Smooth muscle cell (in vitro differentiated cells): ENCODE data around the gene SNX21. TPM values are rescaled to one million over a fixed set of nuclear protein-coding genes. Genes with fewer than 3 reads are reported as not detected.

Source experiments
- DNase-seq: peaks from one replicate; lab custom pipeline; 2025; ENCODE audit not compliant: unreplicated experiment; lab: John Stamatoyannopoulos, UW
- H2AFZ ChIP-seq: fragments of 200-600 bp; sonication (generic); 2 replicates; pipeline ENCODE4 v1.6.0; 2016; ENCODE audit warnings: antibody characterized with exemption, low read depth, mild to moderate bottlenecking
- H3F3A ChIP-seq: fragments of 200-600 bp; sonication (generic); 2 replicates; pipeline ENCODE4 v1.6.0; 2017; ENCODE audit warnings: antibody characterized with exemption, low read depth
- H3K27ac ChIP-seq: fragments of 200-600 bp; sonication (generic); 2 replicates; pipeline ENCODE4 v1.5.1; 2016; ENCODE audit warnings: low read depth, mild to moderate bottlenecking
- H3K27me3 ChIP-seq: fragments of 200-600 bp; sonication (generic); 2 replicates; pipeline ENCODE4 v1.6.1; 2016; ENCODE audit warnings: low read depth, mild to moderate bottlenecking
- H3K36me3 ChIP-seq: fragments of 200-600 bp; sonication (generic); 2 replicates; pipeline ENCODE4 v1.5.1; 2016; ENCODE audit warnings: low read depth
- H3K4me1 ChIP-seq: fragments of 200-600 bp; sonication (generic); 2 replicates; pipeline ENCODE4 v1.5.1; 2016; ENCODE audit warnings: low read depth
- H3K4me2 ChIP-seq: fragments of 200-600 bp; sonication (generic); 2 replicates; pipeline ENCODE4 v1.6.0; 2016; ENCODE audit warnings: mild to moderate bottlenecking
- H3K4me3 ChIP-seq: fragments of 200-600 bp; sonication (generic); 2 replicates; pipeline ENCODE4 v1.5.1; 2016; ENCODE audit warnings: mild to moderate bottlenecking
- H3K79me2 ChIP-seq: fragments of 200-600 bp; sonication (generic); 2 replicates; pipeline ENCODE4 v1.6.0; 2016; ENCODE audit warnings: low read depth, mild to moderate bottlenecking
- H3K9ac ChIP-seq: fragments of 200-600 bp; sonication (generic); 2 replicates; pipeline ENCODE4 v1.6.0; 2016; ENCODE audit warnings: low read depth
- H3K9me3 ChIP-seq: fragments of 200-600 bp; sonication (generic); replicated peaks from 2 replicates; pipeline ENCODE4 v1.5.1; 2016; ENCODE audit warnings: low read depth
- H4K20me1 ChIP-seq: fragments of 200-600 bp; sonication (generic); 2 replicates; pipeline ENCODE4 v1.6.0; 2016; ENCODE audit warnings: low read depth
- CTCF ChIP-seq: fragments of 200-600 bp; sonication (generic); IDR thresholded peaks from 2 replicates; pipeline ENCODE4 v1.5.1; 2017; ENCODE audit warnings: borderline replicate concordance, mild to moderate bottlenecking, antibody characterized with exemption; ENCODE audit not compliant: insufficient read depth, poor library complexity, severe bottlenecking
- WGBS: methylation state at CpG from one replicate; pipeline ENCODE4 v1.1.7; 2016; ENCODE audit warnings: low lambda C conversion rate; 5-methylcytosine and 5-hydroxymethylcytosine counted together
- polyA plus RNA-seq: library from polyadenylated mRNA; unstranded; fragments of >200 nt; fragmentation: Nextera tagmentation; extraction: Ambion mirVana; gene quantifications from 2 replicates; pipeline ENCODE4 v1.2.1, GENCODE V29; 2016
- total RNA-seq: library from RNA; depleted of rRNA; stranded (reverse); fragments of >200 nt; gene quantifications from 2 replicates; pipeline ENCODE4 v1.2.3, GENCODE V29; 2014

Gene SNX21
- total and polyA plus RNA-seq, 2 experiments from 2014 or later = 14.4 to 14.7 TPM

- no peak overlapping the region for H3K9ac ChIP-seq
- no peak overlapping the region for H3K27ac ChIP-seq
- 97% methylated on average over 7 of the region's 7 CpGs for WGBS
- H3K4me1 ChIP-seq = peaks cover 9% of the 10 kb centered on the region
- no peak overlapping the region for H3K4me2 ChIP-seq
- H2AFZ ChIP-seq = no peak overlapping the region
- TF ChIP-seq CTCF = no peak
- no peaks in the 10 kb centered on the region for H3K9me3 ChIP-seq
- H4K20me1 ChIP-seq = no peaks in the 10 kb centered on the region
- no peaks in the 10 kb centered on the region for H3K36me3 ChIP-seq
- H3F3A ChIP-seq = no peaks in the 10 kb centered on the region
- H3K27me3 ChIP-seq = no peaks in the 10 kb centered on the region
- H3K79me2 ChIP-seq = peaks cover 13% of the 10 kb centered on the region
- DNase-seq = no peak
- no peak overlapping the region for H3K4me3 ChIP-seq
Measured at GRCh38 chr20:45861221-45862075, 27.8 kb downstream of the SNX21 start.

- Histone ChIP-seq H2AFZ (no peak overlapping the region), H3K27ac (no peak overlapping the region), H3K36me3 (no peaks in the 10 kb centered on the region), H3K27me3 (no peaks in the 10 kb centered on the region), H3K79me2 (peaks cover 2% of the 10 kb centered on the region), H3K9ac (no peak overlapping the region), H3F3A (no peaks in the 10 kb centered on the region), H3K4me2 (no peak overlapping the region), H4K20me1 (no peaks in the 10 kb centered on the region), H3K4me1 (no peaks in the 10 kb centered on the region), H3K4me3 (no peak overlapping the region), H3K9me3 (no peaks in the 10 kb centered on the region)
- WGBS = 94% methylated on average over 7 of the region's 7 CpGs
- no peak for DNase-seq
- TF ChIP-seq CTCF = no peak
Measured at GRCh38 chr20:45863543-45864470, 30.2 kb downstream of the SNX21 start.

- no peaks in the 10 kb centered on the region for H3K9me3 ChIP-seq
- WGBS = 96% methylated on average over 5 of the region's 5 CpGs
- no peaks in the 10 kb centered on the region for H3K36me3 ChIP-seq
- no peaks in the 10 kb centered on the region for H3K4me1 ChIP-seq
- H3K27me3 ChIP-seq = no peaks in the 10 kb centered on the region
- no peak overlapping the region for H2AFZ ChIP-seq
- no peaks in the 10 kb centered on the region for H3F3A ChIP-seq
- H3K79me2 ChIP-seq = no peaks in the 10 kb centered on the region
- no peak overlapping the region for H3K9ac ChIP-seq
- TF ChIP-seq CTCF = no peak
- H4K20me1 ChIP-seq = no peaks in the 10 kb centered on the region
- H3K27ac ChIP-seq = no peak overlapping the region
- no peak overlapping the region for H3K4me3 ChIP-seq
- H3K4me2 ChIP-seq = no peak overlapping the region
- DNase-seq = no peak
Measured at GRCh38 chr20:45866454-45866853, 32.9 kb downstream of the SNX21 start.
